ENCODE results near the gene NUDT8.

DNA sequence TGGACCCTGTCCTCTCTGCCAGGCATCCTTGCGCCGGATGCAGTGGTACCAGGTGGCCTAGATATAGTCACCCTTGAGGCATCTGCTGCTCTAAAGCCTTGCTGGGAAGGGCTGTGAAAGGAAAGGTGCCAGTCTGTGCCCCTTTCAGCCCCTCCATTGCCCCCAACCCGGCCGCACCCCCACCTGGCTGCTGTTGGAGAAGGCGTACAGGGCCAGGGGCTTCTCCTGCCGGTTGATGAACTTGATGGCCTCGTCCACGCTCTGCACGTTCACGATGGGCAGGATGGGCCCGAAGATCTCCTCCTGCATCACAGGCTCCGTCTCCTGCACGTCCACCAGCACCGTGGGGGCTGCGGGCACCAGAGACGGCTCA lies 34.5 kb upstream of the NUDT8 start:
- TF ChIP-seq, protein P1, sequence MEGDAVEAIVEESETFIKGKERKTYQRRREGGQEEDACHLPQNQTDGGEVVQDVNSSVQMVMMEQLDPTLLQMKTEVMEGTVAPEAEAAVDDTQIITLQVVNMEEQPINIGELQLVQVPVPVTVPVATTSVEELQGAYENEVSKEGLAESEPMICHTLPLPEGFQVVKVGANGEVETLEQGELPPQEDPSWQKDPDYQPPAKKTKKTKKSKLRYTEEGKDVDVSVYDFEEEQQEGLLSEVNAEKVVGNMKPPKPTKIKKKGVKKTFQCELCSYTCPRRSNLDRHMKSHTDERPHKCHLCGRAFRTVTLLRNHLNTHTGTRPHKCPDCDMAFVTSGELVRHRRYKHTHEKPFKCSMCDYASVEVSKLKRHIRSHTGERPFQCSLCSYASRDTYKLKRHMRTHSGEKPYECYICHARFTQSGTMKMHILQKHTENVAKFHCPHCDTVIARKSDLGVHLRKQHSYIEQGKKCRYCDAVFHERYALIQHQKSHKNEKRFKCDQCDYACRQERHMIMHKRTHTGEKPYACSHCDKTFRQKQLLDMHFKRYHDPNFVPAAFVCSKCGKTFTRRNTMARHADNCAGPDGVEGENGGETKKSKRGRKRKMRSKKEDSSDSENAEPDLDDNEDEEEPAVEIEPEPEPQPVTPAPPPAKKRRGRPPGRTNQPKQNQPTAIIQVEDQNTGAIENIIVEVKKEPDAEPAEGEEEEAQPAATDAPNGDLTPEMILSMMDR (IDR thresholded peaks at IDR 0.05), result no peak
- TF ChIP-seq POLR2A (IDR thresholded peaks at IDR 0.05), result no peak

Data from adrenal gland (tissue), 5 donors.